Gastrocnemius medialis (tissue), 4 donors: ENCODE measurements around the gene VPS4B.

Experiments
- CTCF ChIP-seq, 5 experiments: fragments of 450-650 bp in 3 of 5; fragments of 200-600 bp in 2 of 5; sonication (generic) in 2 of 5; IDR thresholded peaks in 4 of 5; conservative IDR thresholded peaks in 1 of 5; 1 replicate in 4 of 5; 2 replicates in 1 of 5; pipeline ENCODE4 v1.5.1; 2016 to 2019; ENCODE audit warnings: antibody characterized with exemption in 5 of 5, mild to moderate bottlenecking in 3 of 5, moderate library complexity in 3 of 5
- POLR2A ChIP-seq, 2 donors: fragments of 450-650 bp; IDR thresholded peaks; one replicate each; pipeline ENCODE4 v1.6.1; 2017; ENCODE audit warnings: antibody characterized with exemption in 2 of 2, mild to moderate bottlenecking in 2 of 2, moderate library complexity in 2 of 2

GRCh38 chr18:63430526-63430925, 8.2 kb upstream of the VPS4B start:
- TF ChIP-seq CTCF (IDR thresholded peaks at IDR 0.05 in 4 of 5, conservative IDR thresholded peaks at IDR 0.05 in 1 of 5) (no peak), POLR2A (IDR thresholded peaks at IDR 0.05) (no peak)
